GM21723 (cell line): ENCODE results near the gene MEGF11.

ENCODE experiments used
- ATAC-seq: cut with Tn5 transposase; IDR thresholded peaks from one replicate; pipeline ENCODE4 v1.9.1; 2021; ENCODE audit warnings: mild to moderate bottlenecking, moderate library complexity; ENCODE audit not compliant: unreplicated experiment

The MEGF11 gene

GRCh38 chr15:65954289-65954741, 299.2 kb downstream of the MEGF11 start:
- no peak for ATAC-seq

DNA sequence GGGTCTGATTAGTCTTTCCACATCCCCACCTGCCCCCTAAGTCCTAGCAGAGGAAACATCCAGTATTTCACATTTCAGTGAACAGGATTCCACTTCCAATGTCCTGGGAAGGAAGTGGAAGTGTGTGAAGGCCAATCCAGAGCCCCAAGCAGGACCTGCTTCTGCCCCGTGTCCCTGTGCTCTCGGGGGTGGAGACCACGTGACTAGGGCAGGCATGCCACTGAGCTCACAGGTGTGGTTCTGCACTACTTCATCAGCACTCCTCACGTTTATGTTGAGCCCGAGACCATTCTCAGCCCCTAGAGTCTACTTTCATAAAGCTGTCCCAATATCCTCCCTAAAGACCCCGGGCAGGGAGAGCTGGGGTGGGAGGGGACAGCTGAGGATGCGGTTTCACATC, 299.9 kb downstream of the MEGF11 start:
- ATAC-seq, result no peak

GRCh38 chr15:65952391-65953053, 301.0 kb downstream of the MEGF11 start:
- no peak for ATAC-seq

GRCh38 chr15:65951007-65951406, 302.5 kb downstream of the MEGF11 start:
- no peak for ATAC-seq

GRCh38 chr15:65949491-65949890, 304.1 kb downstream of the MEGF11 start:
- ATAC-seq, result no peak

DNA sequence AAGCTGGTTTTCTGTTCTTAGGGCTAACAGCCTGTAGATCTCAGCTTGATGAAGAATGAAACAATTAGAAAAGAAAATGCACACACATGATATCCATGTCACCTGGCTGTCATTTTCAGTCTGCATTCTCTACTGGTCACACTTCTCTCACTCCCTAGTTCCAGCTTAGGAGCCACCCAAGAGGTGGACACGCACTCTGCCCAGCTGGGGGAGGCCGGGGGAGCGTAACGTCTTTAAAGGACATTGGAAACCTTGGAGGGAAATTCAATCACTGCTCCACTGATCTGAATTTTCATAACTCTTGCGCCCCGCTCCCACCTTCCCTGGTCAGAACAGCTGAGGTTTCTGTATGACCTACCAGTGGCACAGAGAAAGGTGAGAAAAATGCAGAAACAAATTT, 304.5 kb downstream of the MEGF11 start:
- no peak for ATAC-seq

- ATAC-seq, result no peak
Observed at GRCh38 chr15:65948383-65948782, 305.2 kb downstream of the MEGF11 start.

DNA sequence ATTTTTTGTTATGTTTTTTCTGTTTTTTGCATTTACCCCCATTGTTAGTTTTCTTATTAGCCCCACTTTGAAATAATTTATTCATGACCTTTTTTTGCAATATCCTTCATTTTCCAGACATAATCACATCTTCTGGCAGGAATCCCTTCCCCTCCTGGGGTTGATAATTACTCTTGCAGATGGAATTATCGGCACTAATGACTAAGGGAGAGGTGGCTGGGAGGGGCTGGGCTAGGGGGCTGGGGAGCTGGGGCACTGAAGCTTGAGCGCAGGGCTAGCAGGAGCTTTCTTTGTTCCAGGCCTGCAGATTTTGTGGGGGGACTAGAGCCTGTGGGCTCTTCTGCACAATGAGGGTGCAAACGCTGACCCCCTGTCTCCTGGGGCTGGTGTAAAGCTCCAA, 306.5 kb downstream of the MEGF11 start:
- ATAC-seq, result no peak

DNA sequence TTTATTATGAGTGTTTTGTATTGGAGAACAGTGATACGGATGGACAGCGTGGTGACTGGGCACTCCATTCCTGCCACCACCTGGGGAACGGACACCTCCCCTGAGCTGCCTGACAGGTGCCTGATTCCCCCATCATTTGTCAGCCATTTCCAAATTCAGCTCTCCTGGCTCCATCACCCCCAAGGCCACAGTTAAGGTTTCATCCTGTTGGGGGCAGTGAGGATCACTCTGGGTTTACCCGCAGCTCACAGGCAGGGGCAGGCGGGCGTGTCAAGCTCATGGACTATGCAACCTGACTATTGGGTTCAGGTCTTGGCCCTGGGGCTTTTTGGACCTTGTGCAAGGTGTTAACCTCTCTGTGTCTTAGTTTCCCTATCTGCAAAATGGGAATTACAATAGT, 307.9 kb downstream of the MEGF11 start:
- ATAC-seq, result no peak

DNA sequence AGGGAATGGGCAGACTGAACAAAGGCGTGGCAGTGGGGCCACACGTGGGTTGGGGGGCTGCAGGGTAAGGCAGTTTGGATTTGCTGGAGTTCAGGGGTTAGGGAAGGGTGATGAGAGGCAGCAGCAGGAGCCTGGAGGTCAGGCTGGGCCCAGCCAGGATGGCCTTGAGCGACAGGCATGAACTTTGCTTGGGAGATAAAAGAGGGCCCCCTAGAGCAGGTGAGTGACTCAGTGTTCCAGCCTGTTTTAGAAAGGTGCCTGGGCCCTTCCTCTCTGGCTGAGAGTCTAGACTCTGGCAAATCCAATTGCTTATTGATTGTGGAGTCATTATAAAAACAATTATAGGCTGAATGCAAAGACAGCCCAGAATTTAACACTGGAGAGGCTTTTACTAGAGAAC, 309.1 kb downstream of the MEGF11 start:
- no peak for ATAC-seq

DNA sequence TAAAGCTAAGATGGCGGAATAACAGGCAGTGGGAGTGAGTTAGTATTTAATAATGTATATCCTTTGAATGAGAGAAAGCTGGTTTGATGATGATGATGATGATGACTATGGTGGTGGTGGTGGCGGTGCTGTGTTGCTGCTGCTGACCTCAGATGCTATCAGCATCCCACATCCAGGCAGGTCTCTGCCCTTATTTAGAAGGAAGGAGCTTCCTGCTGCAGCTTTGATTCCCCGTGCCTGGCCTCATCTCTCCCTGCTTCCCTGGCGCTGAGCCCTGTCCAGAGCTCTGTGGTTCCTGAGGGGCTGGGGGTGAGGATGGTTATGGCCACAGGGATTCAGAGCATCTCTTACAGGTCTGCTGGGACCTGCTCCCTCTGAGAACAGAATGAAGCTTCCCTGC, 311.1 kb downstream of the MEGF11 start:
- ATAC-seq, result no peak

GRCh38 chr15:65940618-65940909, 313.0 kb downstream of the MEGF11 start:
- ATAC-seq, result no peak

DNA sequence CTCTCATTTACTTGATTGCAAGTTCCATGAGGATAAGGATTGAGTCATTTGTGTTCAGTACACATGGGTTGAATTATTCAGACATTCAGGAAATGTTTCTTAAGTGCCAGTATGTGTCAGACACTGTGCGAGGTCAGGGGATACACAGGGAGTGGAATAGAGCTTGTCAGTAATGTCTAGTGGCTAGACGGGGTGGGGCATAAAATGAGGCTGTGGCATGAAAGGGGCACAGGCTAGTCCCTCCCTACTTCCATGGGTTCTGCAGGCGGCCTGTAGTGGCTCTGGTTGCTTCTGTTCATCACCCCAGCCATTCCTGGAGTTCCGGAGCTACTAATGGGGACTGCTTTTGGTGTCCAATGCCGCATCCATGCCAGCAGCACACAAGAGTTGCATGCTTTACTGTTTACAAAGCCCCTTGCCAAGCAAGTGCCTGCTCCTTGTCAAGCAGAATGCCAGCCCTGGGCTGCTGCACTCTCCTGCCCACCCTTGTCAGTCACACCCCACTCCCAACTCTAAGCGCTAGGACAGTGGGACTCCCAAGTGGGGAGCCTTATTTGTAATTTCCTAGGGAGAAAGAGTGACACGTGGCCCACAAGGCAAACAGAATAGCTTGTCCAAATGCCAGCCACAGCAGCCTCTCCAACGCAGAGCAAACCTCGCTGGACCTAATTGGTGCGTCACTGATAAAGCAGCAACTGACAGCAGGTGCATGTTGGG, 313.5 kb downstream of the MEGF11 start:
- no peak for ATAC-seq

GRCh38 chr15:65938604-65939003, 314.9 kb downstream of the MEGF11 start:
- ATAC-seq, result no peak

DNA sequence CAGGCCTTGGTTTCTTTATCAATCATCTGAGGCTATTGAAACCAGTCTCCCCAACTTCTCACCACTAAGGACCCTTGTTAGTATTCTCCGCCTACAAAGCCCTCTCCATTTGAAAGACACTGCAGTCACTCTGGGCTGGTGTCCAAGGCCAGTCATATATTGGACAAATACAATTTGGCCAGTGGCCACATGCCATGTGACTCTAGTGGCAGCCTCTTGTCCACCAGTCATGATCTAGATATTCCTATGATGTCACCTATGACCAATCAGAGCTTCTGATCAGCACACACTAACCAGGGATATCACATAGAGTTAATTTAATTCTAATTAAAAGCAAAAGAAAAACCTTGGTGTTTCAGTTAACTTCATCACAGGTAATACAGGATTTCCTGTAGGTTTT, 316.1 kb downstream of the MEGF11 start:
- no peak for ATAC-seq

DNA sequence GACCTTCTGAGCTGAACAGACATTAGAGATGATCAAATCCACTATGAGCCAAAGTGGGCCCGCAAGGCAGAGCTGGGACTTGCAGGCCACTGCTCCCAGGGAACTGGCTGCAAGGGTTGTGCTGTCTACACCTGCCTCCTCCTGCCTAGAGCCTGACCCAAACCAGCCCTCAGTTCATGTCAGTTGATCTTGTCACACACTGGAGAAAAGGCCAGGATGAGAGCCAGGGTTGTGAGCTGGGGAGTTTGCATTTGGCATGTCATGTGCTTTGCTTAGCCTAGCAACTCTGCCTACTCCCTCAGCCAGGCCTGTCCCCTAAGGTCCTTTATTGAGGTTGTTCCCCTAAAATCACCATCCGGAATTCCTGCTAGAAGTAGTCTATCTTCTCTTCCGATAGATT, 316.5 kb downstream of the MEGF11 start:
- ATAC-seq, result no peak

GRCh38 chr15:65936282-65936681, 317.3 kb downstream of the MEGF11 start:
- ATAC-seq, result no peak

- no peak for ATAC-seq
Observed at GRCh38 chr15:65935391-65935790, 318.2 kb downstream of the MEGF11 start.

GRCh38 chr15:65931221-65931620, 322.3 kb downstream of the MEGF11 start:
- ATAC-seq, result no peak

DNA sequence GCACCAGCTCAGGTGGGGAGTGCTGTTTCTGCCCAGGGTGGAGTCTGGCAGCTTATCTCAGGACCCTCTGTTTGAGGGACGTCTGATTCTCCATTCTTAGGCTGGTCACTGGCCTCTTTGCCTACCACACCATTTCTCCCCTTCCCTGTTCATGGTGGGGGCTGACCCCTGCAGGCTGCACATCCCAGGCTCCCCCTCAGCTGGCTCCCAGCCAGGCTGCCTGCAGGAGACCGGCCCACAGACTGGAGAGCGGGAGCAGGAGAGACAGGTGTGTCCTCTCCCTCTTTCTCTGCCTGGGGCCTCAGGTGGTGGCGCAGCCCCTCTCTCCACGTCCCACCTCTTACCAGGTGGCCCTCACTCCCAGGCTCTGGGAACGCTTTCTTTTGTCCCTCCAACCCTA, 323.4 kb downstream of the MEGF11 start:
- no peak for ATAC-seq

- no peak for ATAC-seq
Observed at GRCh38 chr15:65929573-65929972, 324.0 kb downstream of the MEGF11 start.

DNA sequence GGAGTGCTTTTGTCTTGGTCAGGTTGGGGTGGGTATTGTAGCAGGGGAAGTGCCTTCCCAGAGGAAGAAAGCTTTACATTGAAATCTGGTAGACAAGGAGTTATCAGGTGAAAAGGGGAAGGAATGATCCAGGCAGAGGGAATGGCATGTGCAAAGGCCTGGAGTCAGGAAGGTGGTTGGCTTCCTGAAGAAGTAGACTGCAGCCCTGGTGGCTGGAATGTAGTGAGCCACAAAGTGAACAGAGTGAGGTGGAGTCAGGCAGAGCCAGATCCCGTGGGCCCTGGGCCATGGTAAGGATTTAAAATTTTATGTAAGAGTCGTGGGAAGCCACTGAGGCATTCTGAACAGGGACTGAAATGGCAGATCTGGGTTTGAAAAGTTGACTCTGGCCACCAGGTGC, 326.0 kb downstream of the MEGF11 start:
- no peak for ATAC-seq

DNA sequence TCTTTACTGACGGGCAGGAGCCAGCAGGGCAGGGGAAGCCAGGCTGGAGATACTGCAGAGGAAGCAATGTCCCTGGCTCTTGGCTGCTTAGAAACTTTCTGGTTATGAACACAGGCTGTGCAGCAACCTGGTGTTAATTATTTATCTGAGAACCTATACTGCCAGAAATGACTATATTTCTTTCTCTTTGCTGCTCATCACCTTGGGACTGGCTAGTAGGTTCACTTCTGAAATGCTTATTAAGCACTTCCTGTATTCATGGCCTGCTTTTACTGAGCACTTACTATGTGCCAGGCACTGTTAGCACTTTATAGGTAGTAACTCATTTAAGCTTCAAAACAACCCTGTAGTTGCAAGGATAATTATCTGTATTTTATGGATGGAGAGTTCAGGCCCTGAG, 326.7 kb downstream of the MEGF11 start:
- no peak for ATAC-seq
